GM15510 (cell line): Measurements from ENCODE around the gene DDX59.

Experiments used
- POLR2A ChIP-seq: IDR thresholded peaks from 3 replicates; pipeline ENCODE4 v1.6.1; 2011; ENCODE audit warnings: borderline replicate concordance; ENCODE audit not compliant: insufficient read length; ENCODE audit errors: extremely low read depth

Gene DDX59

DNA sequence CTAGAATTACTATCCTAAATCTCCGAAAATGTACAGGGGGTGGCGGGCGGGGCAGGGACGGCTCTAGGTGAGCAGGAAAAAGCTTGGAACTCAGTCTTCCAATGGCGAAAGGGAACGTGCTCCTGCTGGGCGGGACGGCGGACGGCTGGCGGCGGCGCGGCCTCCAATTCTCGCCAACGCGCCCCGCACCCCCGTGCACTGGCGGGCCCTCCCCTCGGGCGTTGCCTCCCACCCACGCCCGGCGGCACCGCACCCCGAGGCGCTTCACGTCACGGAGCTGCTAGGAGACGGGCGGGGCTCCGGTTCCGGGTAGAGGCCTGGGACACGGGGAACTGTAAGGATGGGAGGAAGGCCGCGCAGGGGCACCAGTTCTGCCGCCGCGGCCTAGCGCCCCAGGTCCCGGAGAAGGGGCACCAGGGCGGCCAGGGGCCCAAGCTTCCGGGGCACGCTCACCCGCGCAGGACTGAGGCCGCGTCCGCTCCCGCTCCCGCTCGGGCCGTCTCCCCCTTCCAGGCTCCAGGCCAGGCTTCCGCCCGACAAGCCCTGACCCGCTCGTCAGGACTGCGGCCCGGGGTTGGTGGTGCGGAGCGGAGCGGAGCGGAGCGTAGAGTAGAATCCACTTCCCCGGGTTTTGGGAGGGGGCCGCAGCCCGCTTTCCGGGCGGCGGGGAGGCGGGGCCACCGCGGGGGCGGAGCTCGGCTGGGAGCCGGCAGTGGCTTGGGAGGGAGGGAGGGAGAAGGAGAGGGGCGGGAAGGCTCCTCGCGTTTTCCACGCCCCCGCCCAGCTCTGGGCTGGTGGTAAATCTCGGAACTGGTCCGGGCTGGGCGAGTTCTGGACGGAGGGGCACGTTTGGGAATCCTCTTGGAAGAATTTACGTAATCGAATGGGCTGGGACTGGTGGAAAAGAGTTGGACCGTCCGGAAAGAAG lies at the start of gene DDX59:
Gene DDX59 (minus strand): TSS at position 594 of the 928 bp plus-strand sequence. CDS start 3,167 bp downstream, outside the sequence.
- peak; percentile 78 for TF ChIP-seq POLR2A

GRCh38 chr1:200714504-200715187 lies 44.9 kb upstream of the DDX59 start:
- TF ChIP-seq POLR2A, result no peak

- no peak for TF ChIP-seq POLR2A
Measured at GRCh38 chr1:200710166-200710565, 40.5 kb upstream of the DDX59 start.

GRCh38 chr1:200708769-200709168 lies 39.1 kb upstream of the DDX59 start:
- TF ChIP-seq POLR2A, result no peak

DNA sequence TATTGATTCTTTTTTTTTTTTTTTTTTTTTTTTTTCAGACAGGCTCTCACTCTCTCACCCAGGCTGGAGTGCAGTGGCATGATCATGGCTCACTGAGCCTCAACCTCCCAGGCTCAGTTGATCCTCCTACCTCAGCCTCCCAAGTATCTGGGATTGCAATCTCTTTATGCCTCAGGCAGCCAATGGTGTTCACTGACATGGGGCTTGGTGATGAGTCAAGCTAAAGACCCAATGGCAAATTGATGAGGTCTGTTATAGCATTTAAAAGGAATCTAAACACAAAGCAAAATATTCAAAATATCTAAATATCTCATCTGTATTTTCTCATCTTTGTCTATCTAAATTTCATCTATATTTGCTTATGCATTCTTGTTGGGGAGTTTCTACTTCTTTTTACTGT lies 38.5 kb upstream of the DDX59 start:
- TF ChIP-seq POLR2A, result no peak

GRCh38 chr1:200707116-200707515 lies 37.4 kb upstream of the DDX59 start:
- no peak for TF ChIP-seq POLR2A

GRCh38 chr1:200706111-200706814 lies 36.6 kb upstream of the DDX59 start:
- no peak for TF ChIP-seq POLR2A

DNA sequence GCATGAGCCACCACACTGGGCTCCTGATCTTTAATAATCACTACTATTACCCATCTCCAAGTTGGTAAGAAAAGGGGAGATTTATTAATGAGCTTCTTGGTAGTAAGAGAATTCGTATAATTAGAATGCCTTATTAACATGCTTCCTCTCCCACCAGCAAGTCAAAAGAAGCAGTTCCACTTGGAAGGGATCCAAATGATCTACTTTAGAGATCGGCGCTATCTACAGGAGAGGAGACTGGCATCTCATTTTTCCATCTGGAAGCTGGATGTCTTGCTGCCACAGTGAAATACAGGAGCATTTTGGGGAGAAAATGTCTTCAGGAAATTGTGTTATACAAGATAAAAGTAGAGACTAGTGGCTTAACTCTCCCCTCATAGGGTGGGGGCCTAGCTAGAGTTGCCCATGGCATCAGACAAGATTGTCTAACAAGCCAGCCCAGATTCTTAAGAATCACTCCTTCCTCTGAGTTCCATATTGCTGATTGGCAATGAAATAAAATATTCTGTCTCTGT lies 35.3 kb upstream of the DDX59 start:
- no peak for TF ChIP-seq POLR2A

GRCh38 chr1:200699871-200700270 lies 30.2 kb upstream of the DDX59 start:
- no peak for TF ChIP-seq POLR2A

- no peak for TF ChIP-seq POLR2A
Measured at GRCh38 chr1:200694738-200695137, 25.0 kb upstream of the DDX59 start.

- TF ChIP-seq POLR2A, result no peak
Measured at GRCh38 chr1:200693327-200693726, 23.6 kb upstream of the DDX59 start.

GRCh38 chr1:200692316-200692715 lies 22.6 kb upstream of the DDX59 start:
- no peak for TF ChIP-seq POLR2A

DNA sequence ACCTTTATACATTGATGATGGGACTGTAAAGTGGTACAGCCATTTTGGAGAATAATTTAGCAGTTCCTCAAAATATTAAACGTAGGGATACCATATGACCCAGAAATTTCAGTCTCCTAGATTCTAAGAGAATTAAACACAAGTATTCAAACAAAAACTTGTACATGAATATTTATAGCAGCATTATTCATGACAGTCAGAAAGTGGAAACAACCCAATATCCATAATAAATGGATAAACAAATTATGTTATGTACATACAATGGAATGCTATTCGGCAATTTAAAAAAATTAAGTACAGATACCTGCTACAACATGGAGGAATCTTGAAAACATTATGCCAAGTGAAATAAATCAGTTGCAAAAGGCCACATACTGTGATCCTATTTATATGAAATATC lies 16.9 kb upstream of the DDX59 start:
- no peak for TF ChIP-seq POLR2A

DNA sequence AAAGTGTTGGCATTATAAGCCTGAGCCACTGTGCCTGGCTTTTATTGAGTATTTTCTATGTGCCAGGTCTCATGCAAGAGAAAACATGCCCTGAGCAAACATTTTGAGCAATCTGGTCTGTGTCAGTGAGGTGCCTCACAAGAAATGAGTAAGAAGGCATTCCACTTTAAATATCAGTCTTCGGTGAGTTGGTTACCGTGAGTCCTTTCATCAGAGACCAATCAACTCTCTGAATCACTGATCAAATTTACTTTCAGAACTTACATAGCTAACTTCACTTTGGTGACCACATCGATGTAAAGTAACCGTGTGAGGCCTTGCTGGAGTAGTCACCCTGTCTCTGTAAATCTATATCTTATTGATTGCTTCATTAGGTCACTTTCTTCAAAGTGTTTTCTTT lies 14.3 kb upstream of the DDX59 start:
- TF ChIP-seq POLR2A, result no peak

- no peak for TF ChIP-seq POLR2A
Measured at GRCh38 chr1:200683298-200683697, 13.6 kb upstream of the DDX59 start.

DNA sequence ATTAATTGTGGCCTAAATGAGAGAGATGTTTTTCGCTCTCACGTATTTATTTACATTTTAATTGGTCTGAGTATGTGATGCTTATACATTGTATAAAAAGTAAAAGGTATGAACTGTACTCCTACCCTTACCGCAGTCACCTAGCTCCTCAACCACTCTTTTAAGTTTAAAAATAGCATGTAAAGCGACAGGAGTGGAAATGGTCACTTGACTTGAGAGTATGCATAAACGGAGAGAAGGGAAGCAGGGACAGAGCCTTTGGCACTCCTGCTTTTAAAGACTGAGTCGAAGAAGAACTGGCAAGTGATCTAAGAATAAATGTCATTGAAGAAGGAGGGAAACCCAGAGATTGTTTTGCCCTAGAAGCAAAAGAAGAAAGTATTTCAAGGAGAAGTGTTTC lies 11.5 kb upstream of the DDX59 start:
- no peak for TF ChIP-seq POLR2A

DNA sequence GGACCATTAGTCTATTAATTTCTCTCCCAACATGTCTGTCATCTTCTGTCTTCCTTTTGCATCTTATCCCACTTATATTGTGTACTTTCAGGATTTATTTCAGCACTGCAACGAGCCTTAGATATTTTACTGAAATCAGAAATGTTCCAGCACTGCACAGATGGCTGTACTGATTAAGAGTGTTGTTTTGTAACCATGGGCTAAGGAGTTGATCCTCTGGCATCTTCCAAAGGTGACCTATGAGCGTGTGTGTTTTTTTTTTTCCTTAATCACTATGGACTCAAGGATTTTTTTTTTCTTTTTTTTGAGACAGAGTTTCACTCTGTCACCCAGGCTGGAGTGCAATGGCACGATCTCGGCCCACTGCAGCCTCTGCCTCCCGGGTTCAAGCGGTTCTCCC lies 7.1 kb upstream of the DDX59 start:
- TF ChIP-seq POLR2A, result no peak
